BE2C (cell line): Measurements from ENCODE around the gene INTS6.

Source experiments
- DNase-seq: peaks from one replicate; pipeline ENCODE4 v3.0.0-alpha.2; 2020
- H3K27me3 ChIP-seq: fragments of 250-450 bp; sonication (Bioruptor Pico); 2 replicates; pipeline ENCODE4 v1.5.1; 2020; ENCODE audit warnings: mild to moderate bottlenecking
- H3K36me3 ChIP-seq: fragments of 250-450 bp; sonication (Bioruptor Pico); 2 replicates; pipeline ENCODE4 v1.5.1; 2020; ENCODE audit warnings: mild to moderate bottlenecking
- H3K4me1 ChIP-seq: fragments of 250-450 bp; sonication (Bioruptor Pico); 2 replicates; pipeline ENCODE4 v1.5.1; 2020
- H3K4me3 ChIP-seq: 2 replicates; pipeline ENCODE4 v1.5.1; 2011; ENCODE audit warnings: low read depth, low read length
- H3K9me3 ChIP-seq: fragments of 250-450 bp; sonication (Bioruptor Pico); 2 replicates; pipeline ENCODE4 v1.5.1; 2020
- CTCF ChIP-seq: IDR thresholded peaks from 2 replicates; pipeline ENCODE4 v1.5.1; 2012; ENCODE audit warnings: mild to moderate bottlenecking, low read depth, low read length

The INTS6 gene

DNA sequence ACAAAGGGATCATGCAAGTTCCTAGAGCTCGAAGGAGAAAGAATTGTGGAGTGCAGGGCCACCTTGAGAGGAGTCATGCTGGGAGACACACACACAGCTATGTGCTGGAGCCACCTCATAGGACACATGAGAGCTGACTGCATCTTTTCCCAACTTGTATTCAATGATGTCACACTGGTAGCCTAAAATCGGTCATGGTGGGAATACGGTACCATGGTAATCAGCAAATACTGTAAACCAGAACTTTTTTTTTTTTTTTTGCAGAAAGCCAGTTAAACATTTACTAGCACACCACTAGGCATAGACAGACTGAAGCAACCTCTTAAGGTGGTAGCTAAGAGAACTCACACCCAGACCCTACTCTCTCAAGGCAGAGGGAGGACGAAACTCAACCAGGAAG lies 47.0 kb upstream of the INTS6 start:
- no peak for TF ChIP-seq CTCF
- peaks cover 3% of the 10 kb centered on the region; the same call in 1 of the 2 replicates for H3K9me3 ChIP-seq
- no peaks in the 10 kb centered on the region for H3K27me3 ChIP-seq
- no peak for DNase-seq
- H3K4me1 ChIP-seq, result peaks cover 4% of the 10 kb centered on the region; the same call in 1 of the 2 replicates
- no peak overlapping the region for H3K4me3 ChIP-seq
- H3K36me3 ChIP-seq, result no peaks in the 10 kb centered on the region

DNA sequence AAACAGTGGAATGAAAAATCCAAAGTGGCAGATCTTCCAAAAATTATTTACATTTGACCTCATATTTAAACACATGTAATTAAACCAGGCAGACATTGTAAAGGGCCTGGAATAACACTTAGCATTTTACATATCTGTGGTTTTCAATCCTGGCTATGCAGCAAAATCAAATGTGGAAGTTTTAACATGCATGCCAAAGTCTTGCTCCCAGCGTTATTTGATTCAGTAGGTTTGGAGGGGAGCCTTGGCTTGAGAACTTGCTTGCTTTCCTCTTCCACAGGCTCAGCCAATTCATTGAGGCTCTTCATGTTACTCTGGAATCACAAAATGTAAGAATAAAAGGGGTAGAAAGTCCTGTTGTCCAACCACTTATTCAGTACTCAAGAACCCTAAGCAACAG lies 42.5 kb upstream of the INTS6 start:
- Histone ChIP-seq H3K9me3 (no peaks in the 10 kb centered on the region), H3K27me3 (no peaks in the 10 kb centered on the region), H3K4me3 (no peak overlapping the region), H3K4me1 (no peaks in the 10 kb centered on the region), H3K36me3 (no peaks in the 10 kb centered on the region)
- no peak for DNase-seq
- TF ChIP-seq CTCF, result no peak

- H3K4me1 ChIP-seq, result no peaks in the 10 kb centered on the region
- DNase-seq, result no peak
Measured at GRCh38 chr13:51494156-51494555, 41.3 kb upstream of the INTS6 start.

DNA sequence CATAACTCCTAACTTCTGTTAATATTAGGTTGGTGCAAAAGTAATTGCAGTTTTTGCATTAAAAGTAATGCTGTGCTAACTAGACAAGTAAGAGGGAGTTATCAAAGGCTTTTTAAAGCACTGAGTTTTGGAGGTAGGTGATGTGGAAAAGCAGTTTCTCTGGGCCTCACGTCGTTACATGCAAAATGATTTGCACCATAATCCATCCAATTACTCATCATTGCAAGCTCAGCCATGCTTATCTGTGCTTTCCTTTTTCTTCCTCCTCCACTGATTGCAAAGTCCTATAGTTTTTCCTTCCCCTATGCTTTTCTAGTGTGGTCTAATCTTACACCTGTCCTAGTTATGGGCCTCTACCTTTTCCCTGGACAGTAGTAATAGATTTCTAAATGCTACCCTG lies 35.4 kb upstream of the INTS6 start:
- Histone ChIP-seq H3K4me1 (no peaks in the 10 kb centered on the region), H3K27me3 (no peaks in the 10 kb centered on the region), H3K9me3 (no peaks in the 10 kb centered on the region), H3K36me3 (no peaks in the 10 kb centered on the region), H3K4me3 (no peak overlapping the region)
- TF ChIP-seq CTCF, result no peak
- DNase-seq, result no peak

More at GRCh38 chr13:51494156-51494555, 41.3 kb upstream of the INTS6 start:
- H3K36me3 ChIP-seq, result no peaks in the 10 kb centered on the region
- H3K4me3 ChIP-seq, result no peak overlapping the region
- no peaks in the 10 kb centered on the region for H3K9me3 ChIP-seq
- no peak for TF ChIP-seq CTCF
- H3K27me3 ChIP-seq, result no peaks in the 10 kb centered on the region

DNA sequence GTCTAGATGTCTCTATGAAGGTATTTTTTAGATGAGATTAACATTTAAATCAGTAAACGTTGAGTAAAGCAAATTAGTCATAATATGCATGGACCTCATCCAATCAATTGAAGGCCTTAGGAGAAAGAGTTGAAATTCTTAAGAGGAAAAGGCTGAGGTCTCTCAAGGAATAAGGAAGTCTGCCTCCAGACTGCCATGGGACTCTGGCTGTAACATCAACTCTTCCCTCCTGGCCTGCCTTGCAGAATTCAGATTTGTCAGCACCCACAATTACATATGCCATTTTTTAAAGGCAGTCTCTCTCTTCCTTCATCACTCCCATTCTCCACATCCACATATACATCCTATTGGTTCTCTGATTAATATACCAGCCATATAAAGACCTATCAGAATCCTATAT lies 28.8 kb upstream of the INTS6 start:
- Histone ChIP-seq H3K27me3 (no peaks in the 10 kb centered on the region; the same call in 1 of the 2 replicates), H3K9me3 (no peaks in the 10 kb centered on the region; the same call in 1 of the 2 replicates), H3K4me1 (no peaks in the 10 kb centered on the region), H3K4me3 (no peak overlapping the region), H3K36me3 (no peaks in the 10 kb centered on the region)
- no peak for TF ChIP-seq CTCF
- DNase-seq, result no peak

- Histone ChIP-seq H3K4me3 (no peak overlapping the region), H3K4me1 (no peaks in the 10 kb centered on the region), H3K36me3 (no peaks in the 10 kb centered on the region), H3K9me3 (no peaks in the 10 kb centered on the region; the same call in 1 of the 2 replicates), H3K27me3 (no peaks in the 10 kb centered on the region; the same call in 1 of the 2 replicates)
- no peak for TF ChIP-seq CTCF
- DNase-seq, result no peak
Measured at GRCh38 chr13:51479199-51479523, 26.3 kb upstream of the INTS6 start.
